ENCODE measurements around the gene FSTL5. TPM values are rescaled to one million over a fixed set of nuclear protein-coding genes. Genes with fewer than 3 reads are reported as not detected.
"Not testable (repeated sequence)": the region's sequence is repeated elsewhere in the genome, so short reads cannot be mapped to it uniquely, and the experiment has no call there.

The FSTL5 gene
- polyA plus RNA-seq, 6 donors from 2014 or later = not detected

GRCh38 chr4:162139412-162139811 is 24.4 kb downstream of the FSTL5 start:
- Mint-ChIP-seq H3K4me3 (no peak overlapping the region), H3K27me3 (no peaks in the 10 kb centered on the region), H3K36me3 (no peaks in the 10 kb centered on the region), H3K27ac (no peak overlapping the region), H3K9me3 (peaks cover 0 to 19% (median 0%) of the 10 kb centered on the region in 7 donors), H3K4me1 (no peaks in the 10 kb centered on the region)
- ATAC-seq (ENCODE audit: low read depth in 2 of 2) (no peak), DNase-seq (no peak)

DNA sequence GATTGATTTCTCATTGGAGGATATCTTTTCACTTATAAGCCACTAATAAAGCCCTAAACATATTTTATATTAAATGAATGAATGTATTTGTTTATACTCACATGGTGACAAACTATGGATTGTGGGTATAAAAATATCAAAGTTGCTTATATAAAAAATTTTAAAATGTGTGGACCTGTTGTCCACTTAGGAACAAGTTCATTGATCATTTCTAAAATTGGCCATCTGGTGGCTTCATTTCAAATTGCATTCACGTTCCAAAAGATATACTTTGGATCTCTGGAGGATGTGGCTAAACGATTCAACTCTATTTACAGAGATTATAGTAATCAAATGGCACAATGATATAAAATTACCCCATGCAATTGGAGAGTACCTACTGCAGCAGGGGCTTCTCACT is 32.5 kb downstream of the FSTL5 start:
- Mint-ChIP-seq H3K27ac (no peak overlapping the region), H3K9me3 (no peaks in the 10 kb centered on the region), H3K4me1 (no peaks in the 10 kb centered on the region), H3K36me3 (no peaks in the 10 kb centered on the region), H3K27me3 (no peaks in the 10 kb centered on the region), H3K4me3 (no peak overlapping the region)
- no peak for ATAC-seq (ENCODE audit: low read depth in 2 of 2)
- DNase-seq = no peak

DNA sequence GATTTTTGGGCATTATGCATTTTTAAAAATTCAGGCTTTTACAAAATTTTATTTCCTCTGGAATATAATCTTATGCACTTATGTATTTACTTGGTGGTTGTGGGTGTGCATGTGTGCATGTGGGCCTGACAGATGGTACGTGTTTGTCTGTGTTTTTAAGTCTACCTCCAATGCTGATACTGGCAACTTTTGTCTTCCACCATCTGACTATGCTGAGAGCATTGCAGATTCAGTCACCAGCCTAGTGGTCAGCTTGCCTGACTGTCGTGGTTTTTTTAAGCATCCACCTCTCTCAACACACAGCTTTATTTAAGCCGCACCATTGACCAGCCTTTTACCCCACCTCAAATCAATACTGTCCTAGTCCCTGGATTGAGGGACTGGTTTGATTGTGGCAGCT is 37.1 kb downstream of the FSTL5 start:
- H3K4me1 Mint-ChIP-seq = no peaks in the 10 kb centered on the region
- no peak overlapping the region for H3K27ac Mint-ChIP-seq
- H3K27me3 Mint-ChIP-seq = no peaks in the 10 kb centered on the region
- H3K9me3 Mint-ChIP-seq = peaks cover 0 to 3% (median 0%) of the 10 kb centered on the region in 7 donors
- DNase-seq (no peak), ATAC-seq (ENCODE audit: low read depth in 2 of 2) (no peak)
- H3K4me3 Mint-ChIP-seq = no peak overlapping the region
- no peaks in the 10 kb centered on the region for H3K36me3 Mint-ChIP-seq

GRCh38 chr4:162117051-162117450 is 46.7 kb downstream of the FSTL5 start:
- H3K9me3 Mint-ChIP-seq = peaks cover 0 to 1% (median 0%) of the 10 kb centered on the region in 7 donors
- no peaks in the 10 kb centered on the region for H3K27me3 Mint-ChIP-seq
- no peak for ATAC-seq (ENCODE audit: low read depth in 2 of 2)
- no peak for DNase-seq
- H3K36me3 Mint-ChIP-seq = no peaks in the 10 kb centered on the region
- no peak overlapping the region for H3K27ac Mint-ChIP-seq
- no peak overlapping the region for H3K4me3 Mint-ChIP-seq
- no peaks in the 10 kb centered on the region for H3K4me1 Mint-ChIP-seq

- ATAC-seq (ENCODE audit: low read depth in 2 of 2) (no peak), DNase-seq (no peak)
- Mint-ChIP-seq H3K9me3 (peaks cover 0 to 1% (median 0%) of the 10 kb centered on the region in 7 donors), H3K27me3 (no peaks in the 10 kb centered on the region), H3K36me3 (no peaks in the 10 kb centered on the region), H3K4me3 (no peak overlapping the region), H3K27ac (no peak overlapping the region), H3K4me1 (no peaks in the 10 kb centered on the region)
Observed at GRCh38 chr4:162116095-162116779, 47.6 kb downstream of the FSTL5 start.

DNA sequence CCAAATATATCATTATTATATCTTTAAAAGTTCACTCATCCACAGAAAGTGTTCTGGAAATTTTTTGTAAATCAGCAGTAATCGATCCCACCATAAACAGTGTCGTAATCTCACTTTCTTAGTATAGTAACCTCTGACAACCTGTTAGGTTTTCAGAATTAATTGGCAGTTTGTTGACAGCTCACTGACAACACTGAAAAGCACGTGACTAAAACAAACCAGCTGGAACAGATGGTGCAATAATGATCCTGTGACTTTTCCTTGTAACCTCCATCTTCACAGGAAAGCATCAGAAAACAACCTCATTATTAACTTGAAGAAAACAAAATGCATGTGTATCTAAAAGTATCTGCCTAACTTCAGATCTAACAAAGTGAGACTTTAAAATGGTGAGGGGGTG is 48.5 kb downstream of the FSTL5 start:
- DNase-seq (no peak), ATAC-seq (ENCODE audit: low read depth in 2 of 2) (no peak)
- no peak overlapping the region for H3K4me3 Mint-ChIP-seq
- H3K36me3 Mint-ChIP-seq = no peaks in the 10 kb centered on the region
- H3K27me3 Mint-ChIP-seq = no peaks in the 10 kb centered on the region
- no peak overlapping the region for H3K27ac Mint-ChIP-seq
- H3K4me1 Mint-ChIP-seq = no peaks in the 10 kb centered on the region
- peaks cover 0 to 1% (median 0%) of the 10 kb centered on the region in 7 donors for H3K9me3 Mint-ChIP-seq

DNA sequence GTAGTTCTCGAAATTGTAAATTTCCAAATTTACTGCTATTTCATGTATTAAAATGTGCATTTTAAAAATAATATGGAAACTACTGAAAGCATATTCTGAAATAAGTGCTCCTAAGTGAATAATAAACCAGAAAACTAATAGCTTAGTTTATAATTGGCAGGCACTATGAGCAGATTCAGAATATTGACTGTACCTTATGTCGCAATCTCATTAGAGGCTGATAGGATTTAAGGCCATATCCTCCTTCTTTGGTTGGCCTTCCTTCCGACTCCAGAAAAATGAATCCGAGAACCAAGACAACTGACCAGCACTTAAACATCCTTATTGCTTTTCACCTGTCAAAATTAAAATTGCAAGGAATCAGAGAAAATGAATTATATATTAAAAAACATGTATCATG is 52.7 kb downstream of the FSTL5 start:
- Mint-ChIP-seq H3K4me1 (no peaks in the 10 kb centered on the region), H3K36me3 (no peaks in the 10 kb centered on the region), H3K27me3 (no peaks in the 10 kb centered on the region), H3K4me3 (no peak overlapping the region), H3K27ac (no peak overlapping the region), H3K9me3 (peaks cover 0 to 1% (median 0%) of the 10 kb centered on the region in 7 donors)
- no peak for DNase-seq
- no peak for ATAC-seq (ENCODE audit: low read depth in 2 of 2)

- DNase-seq = no peak
- Mint-ChIP-seq H3K27ac (no peak overlapping the region), H3K4me3 (no peak overlapping the region), H3K9me3 (peaks cover 0 to 5% (median 4%) of the 10 kb centered on the region in 7 donors), H3K36me3 (no peaks in the 10 kb centered on the region), H3K27me3 (no peaks in the 10 kb centered on the region), H3K4me1 (no peaks in the 10 kb centered on the region)
- no peak for ATAC-seq (ENCODE audit: low read depth in 2 of 2)
Observed at GRCh38 chr4:162104459-162105124, 59.2 kb downstream of the FSTL5 start.

DNA sequence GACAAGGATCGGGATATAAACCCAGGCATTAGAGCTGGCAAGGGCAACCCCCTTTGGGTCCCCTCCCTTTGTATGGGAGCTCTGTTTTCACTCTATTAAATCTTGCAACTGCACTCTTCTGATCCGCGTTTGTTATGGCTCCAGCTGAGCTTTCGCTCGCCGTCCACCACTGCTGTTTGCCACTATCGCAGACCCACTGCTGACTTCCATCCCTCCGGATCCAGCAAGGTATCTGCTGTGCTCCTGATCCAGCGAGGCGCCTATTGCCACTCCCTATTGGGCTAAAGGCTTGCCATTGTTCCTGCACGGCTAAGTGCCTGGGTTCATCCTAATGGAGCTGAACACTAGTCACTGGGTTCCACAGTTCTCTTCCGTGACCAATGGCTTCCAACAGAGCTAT is 59.9 kb downstream of the FSTL5 start:
- H3K27me3 Mint-ChIP-seq; DNase-seq; H3K36me3 Mint-ChIP-seq; H3K9me3 Mint-ChIP-seq; ATAC-seq (ENCODE audit: low read depth in 2 of 2); H3K27ac Mint-ChIP-seq; H3K4me1 Mint-ChIP-seq: not testable (repeated sequence)
- H3K4me3 Mint-ChIP-seq = peak overlapping the region in 1 of 8 donors; percentile 4

DNA sequence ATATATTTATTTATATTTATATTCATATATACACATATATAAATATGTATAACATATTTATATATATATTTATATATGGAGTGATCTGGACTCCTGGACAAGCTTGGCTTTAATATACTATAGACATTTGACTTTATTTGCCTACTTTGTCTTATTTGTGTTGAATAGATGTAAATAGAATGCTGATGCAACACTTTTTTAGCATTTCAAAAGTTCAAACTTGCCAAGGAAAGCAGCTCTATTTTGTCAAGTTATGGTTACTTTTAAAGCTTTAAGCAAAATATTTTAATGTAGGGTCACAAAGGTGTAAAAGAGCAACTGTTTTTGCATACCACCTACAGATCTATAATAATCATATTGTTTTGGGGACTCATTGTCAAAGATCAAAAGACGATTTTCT is 61.1 kb downstream of the FSTL5 start:
- no peak for DNase-seq
- Mint-ChIP-seq H3K27me3 (no peaks in the 10 kb centered on the region), H3K4me3 (no peak overlapping the region), H3K27ac (no peak overlapping the region), H3K36me3 (no peaks in the 10 kb centered on the region), H3K9me3 (peaks cover 0 to 7% (median 4%) of the 10 kb centered on the region in 7 donors), H3K4me1 (no peaks in the 10 kb centered on the region)
- ATAC-seq (ENCODE audit: low read depth in 2 of 2) = no peak

GRCh38 chr4:162101337-162101736 is 62.5 kb downstream of the FSTL5 start:
- H3K9me3 Mint-ChIP-seq = peaks cover 0 to 7% (median 4%) of the 10 kb centered on the region in 7 donors
- H3K27me3 Mint-ChIP-seq = no peaks in the 10 kb centered on the region
- H3K4me1 Mint-ChIP-seq = no peaks in the 10 kb centered on the region
- DNase-seq = no peak
- no peaks in the 10 kb centered on the region for H3K36me3 Mint-ChIP-seq
- H3K27ac Mint-ChIP-seq = no peak overlapping the region
- no peak for ATAC-seq (ENCODE audit: low read depth in 2 of 2)
- H3K4me3 Mint-ChIP-seq = no peak overlapping the region

DNA sequence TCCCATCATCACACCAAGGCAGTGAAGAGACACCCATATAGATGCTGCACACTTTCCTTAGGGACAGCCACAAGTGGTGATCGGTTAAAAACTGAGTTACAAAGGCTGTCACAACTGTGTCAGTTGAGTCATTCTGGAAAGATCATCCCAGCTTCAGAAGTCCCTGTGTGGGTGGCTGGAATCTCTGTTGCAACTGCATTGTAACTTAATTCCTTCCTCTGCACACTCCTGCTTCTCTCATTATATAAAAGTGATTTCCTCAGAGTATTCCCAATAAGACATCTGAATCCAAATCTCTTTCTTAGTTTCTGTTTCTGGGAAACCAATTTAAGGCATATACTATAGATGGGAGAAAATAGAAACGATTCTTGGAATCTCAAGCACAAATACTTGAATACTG is 88.1 kb downstream of the FSTL5 start:
- Mint-ChIP-seq H3K4me3 (no peak overlapping the region), H3K36me3 (no peaks in the 10 kb centered on the region), H3K9me3 (no peaks in the 10 kb centered on the region), H3K4me1 (no peaks in the 10 kb centered on the region), H3K27ac (no peak overlapping the region), H3K27me3 (no peaks in the 10 kb centered on the region)
- DNase-seq (no peak), ATAC-seq (ENCODE audit: low read depth in 2 of 2) (no peak)

GRCh38 chr4:162061214-162061613 is 102.6 kb downstream of the FSTL5 start:
- no peak overlapping the region for H3K4me3 Mint-ChIP-seq
- no peak overlapping the region for H3K27ac Mint-ChIP-seq
- peaks cover 0 to 8% (median under 1%) of the 10 kb centered on the region in 7 donors for H3K9me3 Mint-ChIP-seq
- ATAC-seq (ENCODE audit: low read depth in 2 of 2) = no peak
- no peaks in the 10 kb centered on the region for H3K36me3 Mint-ChIP-seq
- no peak for DNase-seq
- no peaks in the 10 kb centered on the region for H3K4me1 Mint-ChIP-seq
- H3K27me3 Mint-ChIP-seq = no peaks in the 10 kb centered on the region

GRCh38 chr4:162059656-162060055 is 104.1 kb downstream of the FSTL5 start:
- no peak for DNase-seq

More at GRCh38 chr4:162059656-162060055, 104.1 kb downstream of the FSTL5 start:
- H3K9me3 Mint-ChIP-seq = no peaks in the 10 kb centered on the region
- H3K4me1 Mint-ChIP-seq = no peaks in the 10 kb centered on the region
- no peaks in the 10 kb centered on the region for H3K27me3 Mint-ChIP-seq
- H3K27ac Mint-ChIP-seq = no peak overlapping the region
- no peak for ATAC-seq (ENCODE audit: low read depth in 2 of 2)
- no peak overlapping the region for H3K4me3 Mint-ChIP-seq
- H3K36me3 Mint-ChIP-seq = no peaks in the 10 kb centered on the region
